ENCODE data around the gene GRID1.

The GRID1 gene

GRCh38 chr10:85601526-85601925 is 765.1 kb downstream of the GRID1 start:
- DNase-seq, result no peak

GRCh38 chr10:85600744-85601081 is 765.9 kb downstream of the GRID1 start:
- DNase-seq, result no peak

GRCh38 chr10:85600026-85600743 is 766.4 kb downstream of the GRID1 start:
- no peak for DNase-seq

- DNase-seq, result no peak
Observed at GRCh38 chr10:85599081-85599480, 767.5 kb downstream of the GRID1 start.

- no peak for DNase-seq
Observed at GRCh38 chr10:85598646-85599045, 767.9 kb downstream of the GRID1 start.

- no peak for DNase-seq
Observed at GRCh38 chr10:85597006-85597405, 769.6 kb downstream of the GRID1 start.

- no peak for DNase-seq
Observed at GRCh38 chr10:85596389-85596788, 770.2 kb downstream of the GRID1 start.

- DNase-seq, result no peak
Observed at GRCh38 chr10:85594239-85594638, 772.4 kb downstream of the GRID1 start.

- DNase-seq, result no peak
Observed at GRCh38 chr10:85593226-85593772, 773.3 kb downstream of the GRID1 start.

- DNase-seq, result no peak
Observed at GRCh38 chr10:85581371-85581770, 785.2 kb downstream of the GRID1 start.

- DNase-seq, result no peak
Observed at GRCh38 chr10:85580585-85580984, 786.0 kb downstream of the GRID1 start.

- no peak for DNase-seq
Observed at GRCh38 chr10:85578860-85579259, 787.7 kb downstream of the GRID1 start.

GRCh38 chr10:85575441-85575840 is 791.2 kb downstream of the GRID1 start:
- no peak for DNase-seq

GRCh38 chr10:85570871-85571270 is 795.7 kb downstream of the GRID1 start:
- no peak for DNase-seq

- DNase-seq, result no peak
Observed at GRCh38 chr10:85565381-85565780, 801.2 kb downstream of the GRID1 start.

- DNase-seq, result no peak
Observed at GRCh38 chr10:85558533-85558932, 808.1 kb downstream of the GRID1 start.

GRCh38 chr10:85557706-85558105 is 808.9 kb downstream of the GRID1 start:
- DNase-seq, result no peak

GRCh38 chr10:85557077-85557476 is 809.5 kb downstream of the GRID1 start:
- no peak for DNase-seq
